Activated CD4-positive, CD25-positive, alpha-beta regulatory T cell treated with anti-CD3 and anti-CD28 coated beads, Interleukin-2, amount 50 U/mL, for 24 hours (primary cell): ENCODE results near the gene TMEM134.

Source experiments
- ATAC-seq, 2 donors: fragments of 150-1000 bp; cut with Tn5 transposase; one replicate each; pipeline ENCODE4 v1.10.0; 2021; ENCODE audit warnings: mild to moderate bottlenecking in 1 of 2, moderate library complexity in 1 of 2

TMEM134 gene

DNA sequence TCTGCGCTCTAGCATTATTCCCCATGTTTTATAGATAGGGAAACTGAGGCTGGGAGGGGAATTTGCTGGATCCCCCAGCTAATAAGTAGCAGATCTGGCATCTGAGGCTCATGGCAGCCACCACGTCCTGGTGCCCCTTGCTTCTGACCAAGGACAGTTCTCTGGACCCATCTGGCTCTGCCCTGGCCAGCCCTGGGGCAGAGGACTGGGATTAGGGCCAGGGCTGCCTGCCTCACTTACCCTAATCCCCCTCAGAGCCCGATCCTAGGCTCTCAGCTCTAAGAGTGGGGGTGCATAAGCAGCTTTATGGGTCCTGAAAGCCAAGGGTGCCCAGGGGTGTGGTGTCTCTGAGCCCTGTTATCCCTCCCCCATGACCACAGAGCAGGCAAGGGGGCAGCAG is 14.0 kb downstream of the TMEM134 start, which contains the start of gene CABP4:
CABP4 (plus strand) TSS at position 301 of the 400 bp plus-strand sequence; CDS start at position 371, 70 bp downstream.
- no peak for ATAC-seq

DNA sequence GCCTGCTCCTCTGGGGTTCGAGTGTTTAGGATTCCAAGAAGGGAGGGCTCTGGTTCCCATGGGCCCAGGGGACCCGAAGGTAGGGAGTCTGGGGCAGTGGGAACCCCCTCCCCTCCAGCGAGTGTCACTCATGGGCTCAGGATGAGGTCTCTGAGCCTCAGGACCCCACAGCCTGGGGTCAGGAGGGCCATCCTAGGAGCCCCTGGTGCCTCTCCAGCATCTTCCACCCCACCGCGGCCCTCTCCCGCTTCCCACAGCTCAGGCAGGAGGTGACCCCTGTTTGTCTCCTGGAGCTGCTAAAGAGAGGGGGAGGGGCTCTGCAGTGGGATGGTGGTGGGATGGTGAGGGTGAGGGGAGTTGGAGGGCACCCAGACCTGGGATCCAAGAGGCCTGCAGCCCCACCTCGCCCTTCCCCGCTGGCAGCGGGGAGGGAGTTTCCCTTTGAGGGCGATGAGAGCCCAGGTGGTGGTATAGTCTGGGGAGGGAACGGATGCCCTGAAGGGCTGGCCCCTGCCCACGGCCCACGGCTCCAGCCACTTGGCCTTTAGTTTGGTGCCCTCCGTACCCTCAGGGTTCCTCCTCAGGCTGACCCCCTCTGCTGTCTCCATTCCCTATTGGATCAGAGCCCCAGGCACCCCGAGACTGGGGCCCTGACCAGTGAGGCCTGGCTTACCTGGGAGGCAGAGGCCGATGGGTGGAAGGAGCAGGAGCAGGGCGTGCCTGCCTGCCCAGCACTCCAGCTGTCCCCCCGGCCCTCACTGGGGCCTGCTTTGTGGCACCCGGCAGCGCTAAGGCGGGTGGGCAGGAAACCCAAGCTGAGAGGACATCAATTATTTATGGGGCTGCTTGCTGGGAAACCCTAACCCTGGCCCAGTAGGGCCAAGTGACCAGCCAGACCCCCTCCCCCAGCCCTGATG is 15.0 kb downstream of the TMEM134 start:
- no peak for ATAC-seq

DNA sequence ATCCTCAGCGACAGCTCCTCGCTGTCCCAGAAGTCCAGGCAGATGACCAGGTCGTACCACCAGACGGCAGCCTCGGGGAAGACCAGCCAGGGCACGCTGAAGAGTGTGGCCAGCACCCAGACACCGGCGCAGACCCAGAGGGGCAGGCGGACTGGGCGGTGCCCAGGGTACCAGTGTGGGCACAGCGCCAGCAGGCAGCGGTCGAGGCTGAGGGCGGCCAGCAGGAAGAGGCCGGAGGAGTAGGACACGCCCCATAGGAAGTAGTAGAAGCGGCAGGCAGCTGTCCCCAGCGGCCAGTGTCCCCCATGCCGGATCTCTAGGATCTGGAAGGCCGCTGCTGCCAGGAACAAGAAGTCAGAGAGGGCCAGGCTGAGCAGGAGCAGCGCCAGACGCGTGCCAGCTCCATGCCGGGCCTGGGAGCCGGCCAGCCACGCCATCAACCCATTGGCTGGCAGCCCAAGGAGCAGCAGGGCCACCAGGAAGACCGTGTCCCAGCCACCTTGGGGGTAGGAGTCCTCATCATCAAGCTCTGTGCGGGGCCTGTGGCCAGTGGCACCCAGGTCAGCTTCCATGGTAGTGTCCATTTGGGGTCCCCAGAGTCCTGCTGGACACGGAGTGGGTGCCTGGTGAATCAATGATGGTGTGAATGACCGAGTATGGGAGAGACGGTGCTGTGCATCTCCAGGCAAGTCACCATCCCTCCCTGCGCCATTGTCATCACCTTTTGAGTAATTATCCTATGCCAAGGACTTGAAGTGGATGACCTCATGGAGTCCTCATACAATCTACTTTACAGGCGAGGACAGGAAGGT is 16.7 kb downstream of the TMEM134 start, which contains the start of gene GPR152:
GPR152 (minus strand) TSS at position 589 of the 812 bp plus-strand sequence; CDS start at position 584, 5 bp downstream.
- no peak for ATAC-seq

DNA sequence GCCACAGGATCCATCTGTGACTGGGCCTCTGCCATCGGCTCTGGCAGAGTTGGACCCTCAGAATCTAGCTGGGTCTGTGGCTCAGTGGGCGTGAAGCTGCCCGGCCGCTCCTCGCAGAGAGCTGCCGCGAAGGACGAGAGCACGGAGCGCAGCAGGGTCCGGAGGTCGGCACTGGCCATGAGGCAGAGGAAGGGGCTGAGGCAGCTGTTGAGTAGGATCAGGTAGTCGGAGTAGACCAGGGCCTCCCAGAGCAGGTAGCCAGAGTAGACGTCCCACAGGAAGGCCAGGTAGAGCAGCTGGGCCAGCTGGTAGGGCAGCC is 17.4 kb downstream of the TMEM134 start:
- ATAC-seq = no peak

DNA sequence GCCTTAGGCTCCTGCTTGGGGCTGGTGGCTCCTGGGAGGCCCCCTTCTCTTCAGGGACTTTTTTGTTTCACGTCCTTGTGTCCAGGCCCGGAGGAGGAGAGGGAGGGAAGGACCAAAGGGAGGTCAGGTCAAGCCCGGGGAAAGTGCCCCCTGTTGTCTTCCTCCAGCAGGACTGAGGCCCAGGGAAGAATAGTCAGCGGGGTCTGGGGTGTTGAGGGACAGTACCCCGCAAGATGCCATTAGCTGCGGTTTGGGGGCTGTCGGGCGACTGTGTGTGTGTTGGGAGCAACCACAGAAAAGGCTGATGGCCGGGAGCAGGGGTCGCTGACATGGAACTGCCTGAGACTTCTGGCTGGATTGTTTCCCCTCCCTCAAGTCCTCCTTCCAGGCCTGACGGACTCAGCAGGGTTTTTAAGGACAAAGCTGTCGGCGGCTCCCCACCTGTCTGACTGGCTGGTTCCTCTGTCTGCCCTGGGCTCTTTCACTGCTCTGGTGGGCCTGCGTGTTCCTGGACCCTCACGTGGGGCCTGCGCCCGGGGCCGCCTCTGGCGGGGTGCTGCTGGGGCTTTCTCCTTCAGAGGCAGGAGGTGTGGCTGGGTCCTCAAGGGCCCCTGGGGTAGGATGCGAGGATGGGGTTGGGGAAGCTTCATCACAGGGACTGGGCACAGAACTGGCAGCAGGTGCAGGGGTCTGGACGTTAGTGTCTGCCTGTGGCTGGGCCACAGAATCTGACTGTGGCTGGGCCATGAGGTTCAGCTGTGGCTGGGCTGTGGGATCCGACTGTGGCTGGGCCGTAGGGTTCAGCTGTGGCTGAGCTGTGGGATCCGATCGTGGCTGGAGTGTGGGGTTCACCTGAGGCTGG is 18.0 kb downstream of the TMEM134 start:
- no peak for ATAC-seq

DNA sequence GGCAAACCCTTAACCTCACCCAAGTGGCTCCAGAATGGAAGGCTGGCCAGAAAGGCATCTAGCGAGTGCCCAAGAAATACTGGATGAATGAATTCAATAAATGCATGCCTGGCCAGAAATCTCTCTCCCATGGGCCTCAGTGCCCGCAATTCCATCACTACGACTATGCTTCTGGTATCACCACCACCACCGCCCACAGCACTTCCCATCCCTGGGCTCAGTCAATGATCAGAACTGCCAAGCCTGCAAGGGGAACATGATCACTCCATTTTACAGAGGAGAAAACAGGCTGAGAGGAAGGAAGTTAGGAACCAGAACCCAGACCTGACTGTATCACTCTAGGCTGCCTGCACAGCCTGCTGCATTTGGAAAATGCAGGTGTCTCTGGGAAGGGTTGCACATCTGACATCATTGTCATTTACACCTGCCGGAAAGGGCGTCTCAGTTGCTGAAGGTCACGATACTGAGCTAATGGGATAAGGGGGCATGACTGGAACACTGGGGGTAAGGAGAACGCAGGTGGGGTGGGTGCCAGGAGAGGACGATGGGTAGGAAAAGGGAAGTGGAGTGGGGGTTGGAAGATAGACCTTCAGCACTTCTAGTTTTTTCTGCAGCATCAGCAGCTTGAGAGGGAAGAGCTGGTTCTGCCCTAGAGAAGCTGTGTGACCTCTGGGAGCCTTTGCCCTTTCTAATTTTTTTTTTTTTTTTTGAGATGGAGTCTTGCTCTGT is 19.8 kb downstream of the TMEM134 start:
- no peak for ATAC-seq

DNA sequence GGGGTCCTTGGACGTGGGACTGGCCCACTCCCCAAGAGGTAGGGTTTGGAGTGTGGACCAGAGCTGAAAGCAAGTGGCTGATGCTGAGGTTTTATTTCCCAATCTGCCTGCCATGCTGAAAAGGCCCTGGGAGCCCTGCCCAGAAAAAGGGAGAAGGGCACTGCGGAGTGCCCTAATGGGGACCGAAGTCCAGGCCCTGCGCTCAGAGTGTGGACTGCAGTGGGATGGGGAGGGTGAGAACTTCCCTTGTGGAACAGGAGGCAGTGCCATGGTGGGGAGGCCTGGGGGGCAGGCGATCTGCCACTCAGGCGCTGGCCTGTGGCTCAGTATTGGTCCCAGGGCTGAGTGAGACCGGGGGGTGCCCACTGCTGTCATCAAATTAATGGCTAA is 20.8 kb downstream of the TMEM134 start:
- no peak for ATAC-seq

DNA sequence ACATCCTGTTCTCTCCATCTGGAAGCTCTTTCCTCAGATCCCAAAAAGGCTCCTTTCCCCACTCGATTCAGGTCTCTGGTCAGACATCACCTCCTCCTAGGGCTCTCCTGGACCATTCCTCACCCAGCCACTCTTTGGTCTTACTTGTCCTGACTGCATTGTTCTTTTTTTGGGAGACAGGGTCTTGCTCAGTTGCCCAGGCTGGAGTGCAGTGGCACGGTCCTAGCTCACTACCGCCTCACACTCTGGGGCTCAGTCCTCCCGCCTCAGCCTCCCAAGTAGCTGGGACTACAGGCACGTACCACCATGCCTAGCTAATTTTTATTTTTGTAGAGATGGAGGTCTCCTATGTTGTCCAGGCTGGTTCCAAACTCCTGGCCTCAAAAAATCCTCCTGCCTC is 23.5 kb downstream of the TMEM134 start:
- no peak for ATAC-seq

DNA sequence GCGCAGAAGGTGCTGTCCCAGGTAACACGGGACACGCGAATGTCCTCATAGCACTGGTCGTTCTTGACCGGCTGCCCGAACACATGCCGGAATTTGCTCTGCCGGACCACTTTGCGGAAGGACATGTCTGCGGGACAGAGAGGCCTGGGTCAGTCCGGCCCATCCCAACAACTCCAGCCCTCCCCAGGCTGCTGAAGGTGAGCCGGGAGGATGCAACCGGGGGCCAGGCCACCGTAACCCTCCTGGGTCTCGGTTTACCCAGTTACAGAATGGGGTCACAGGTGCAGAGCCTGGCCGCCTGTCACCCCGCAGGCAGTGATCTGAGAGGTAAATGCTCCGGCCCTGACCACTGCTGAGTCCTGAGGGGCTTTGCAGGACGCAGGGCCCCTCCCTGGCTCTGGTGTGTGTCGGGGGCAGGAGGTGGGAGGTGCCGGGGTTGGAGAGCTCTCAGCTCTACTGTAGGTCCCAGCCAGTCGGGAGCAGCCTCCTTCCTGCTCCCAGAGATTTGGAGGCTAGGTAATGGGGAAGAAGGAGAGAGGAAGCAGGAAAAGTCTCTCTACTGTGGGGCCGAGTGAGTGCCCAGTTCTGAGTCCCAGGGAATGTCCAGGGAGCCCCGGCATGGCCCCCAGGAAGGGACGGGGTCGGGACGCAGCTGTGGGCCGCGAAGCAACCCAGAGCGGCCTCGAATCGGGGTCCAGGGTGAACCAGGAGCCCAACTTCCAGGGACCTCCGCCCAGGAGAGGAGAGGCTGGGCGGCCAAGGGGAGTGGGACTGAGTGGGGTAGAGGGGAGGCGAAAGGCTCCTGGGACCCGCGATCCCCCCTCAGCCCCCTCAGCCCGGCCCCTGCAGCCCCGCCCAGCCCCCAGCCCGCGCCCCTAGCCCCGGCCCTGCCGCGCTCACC is 26.3 kb downstream of the TMEM134 start:
- no peak for ATAC-seq

DNA sequence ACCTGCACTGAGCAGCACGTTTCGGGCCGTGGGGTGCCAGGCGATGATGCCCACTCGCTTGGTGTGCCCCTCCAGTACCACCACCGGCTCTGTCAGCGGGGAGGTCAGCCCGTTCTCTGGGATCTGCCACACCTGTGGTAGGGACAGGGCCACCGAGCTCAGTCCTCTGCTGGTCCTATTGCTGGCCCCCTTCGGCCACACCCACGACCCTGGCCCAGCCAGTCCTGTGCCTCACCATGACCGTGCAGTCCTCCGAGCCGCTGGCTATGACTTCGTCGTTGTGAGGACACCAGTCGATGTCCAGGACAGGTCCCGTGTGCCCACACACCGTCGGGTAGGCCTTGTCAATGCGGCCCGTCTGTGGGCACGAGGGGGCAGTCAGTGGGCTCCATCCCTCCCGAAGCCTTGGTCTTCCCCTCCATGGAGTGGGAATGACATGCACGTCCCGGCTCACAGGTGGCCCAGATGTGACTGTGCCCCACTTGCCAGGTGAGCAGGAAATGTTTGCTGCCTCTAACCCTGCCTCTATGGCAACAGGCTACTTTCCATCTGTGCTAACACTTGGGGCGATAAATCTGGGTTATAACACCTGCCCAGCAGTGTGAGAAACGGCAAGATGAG is 27.2 kb downstream of the TMEM134 start:
- no peak for ATAC-seq

DNA sequence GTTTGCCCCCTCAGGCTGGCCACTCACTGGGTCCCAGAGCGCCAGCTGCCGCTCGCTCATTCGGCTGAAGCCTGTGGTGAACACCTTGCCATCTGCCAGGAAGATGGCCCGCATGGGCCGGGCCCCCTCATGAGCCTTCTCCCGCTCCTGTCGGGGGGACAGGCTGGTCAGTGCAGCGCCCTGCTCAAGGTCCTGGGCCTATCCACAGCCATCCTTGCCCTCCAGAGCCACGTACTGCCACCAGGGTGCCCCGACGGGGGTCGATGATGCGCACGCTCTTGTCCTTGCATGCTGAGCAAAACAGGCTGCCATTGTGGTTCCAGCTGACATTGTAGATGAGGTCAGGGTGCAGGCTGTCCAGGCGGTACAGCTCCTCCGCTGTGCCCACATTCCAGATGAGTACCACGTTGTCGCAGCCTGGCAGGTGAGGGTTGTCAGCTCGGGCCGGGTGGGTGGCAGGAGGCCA is 27.9 kb downstream of the TMEM134 start:
- ATAC-seq = no peak

DNA sequence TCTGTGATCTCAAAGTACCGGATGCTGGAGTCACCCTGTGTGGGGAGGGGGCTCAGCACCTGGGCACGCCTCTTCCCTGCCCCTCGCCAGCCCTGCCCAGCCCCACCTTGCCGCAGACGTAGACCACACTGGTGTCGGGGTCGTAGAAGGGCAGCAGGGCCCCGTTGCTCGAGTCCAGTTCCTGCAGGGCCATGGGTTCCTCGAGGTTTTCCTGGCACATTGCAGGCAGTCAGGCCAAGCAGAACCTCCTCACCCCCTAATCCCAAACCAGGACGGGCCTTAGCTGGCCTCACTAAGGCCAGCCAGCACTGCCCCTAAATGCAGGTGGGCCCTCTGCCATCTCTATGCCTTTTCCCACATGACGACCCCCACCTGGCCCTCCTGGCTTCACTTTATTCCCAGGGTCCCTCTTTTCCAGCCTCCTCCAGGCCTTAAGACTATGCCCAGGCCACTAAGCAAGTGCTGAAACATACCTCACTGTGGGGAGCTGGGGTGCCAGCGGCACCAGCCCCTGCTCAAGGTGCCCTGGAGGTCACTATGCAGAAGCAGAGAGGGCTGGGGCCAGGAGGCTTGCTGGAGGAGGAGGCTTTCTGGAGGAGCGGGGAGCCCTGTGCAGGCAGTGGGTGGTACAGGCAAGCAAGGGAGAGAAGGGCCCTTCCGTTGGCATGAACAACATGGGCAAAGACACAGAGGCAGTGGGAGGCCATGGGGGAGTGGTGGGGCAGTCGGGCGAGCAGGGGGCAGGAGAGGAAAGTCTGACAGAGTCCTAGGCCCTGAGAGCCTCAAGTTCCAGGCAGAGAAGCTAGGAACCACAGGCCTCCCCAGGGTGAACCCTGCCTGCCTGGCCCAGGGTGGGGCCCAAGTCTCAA is 28.6 kb downstream of the TMEM134 start:
- ATAC-seq = no peak

DNA sequence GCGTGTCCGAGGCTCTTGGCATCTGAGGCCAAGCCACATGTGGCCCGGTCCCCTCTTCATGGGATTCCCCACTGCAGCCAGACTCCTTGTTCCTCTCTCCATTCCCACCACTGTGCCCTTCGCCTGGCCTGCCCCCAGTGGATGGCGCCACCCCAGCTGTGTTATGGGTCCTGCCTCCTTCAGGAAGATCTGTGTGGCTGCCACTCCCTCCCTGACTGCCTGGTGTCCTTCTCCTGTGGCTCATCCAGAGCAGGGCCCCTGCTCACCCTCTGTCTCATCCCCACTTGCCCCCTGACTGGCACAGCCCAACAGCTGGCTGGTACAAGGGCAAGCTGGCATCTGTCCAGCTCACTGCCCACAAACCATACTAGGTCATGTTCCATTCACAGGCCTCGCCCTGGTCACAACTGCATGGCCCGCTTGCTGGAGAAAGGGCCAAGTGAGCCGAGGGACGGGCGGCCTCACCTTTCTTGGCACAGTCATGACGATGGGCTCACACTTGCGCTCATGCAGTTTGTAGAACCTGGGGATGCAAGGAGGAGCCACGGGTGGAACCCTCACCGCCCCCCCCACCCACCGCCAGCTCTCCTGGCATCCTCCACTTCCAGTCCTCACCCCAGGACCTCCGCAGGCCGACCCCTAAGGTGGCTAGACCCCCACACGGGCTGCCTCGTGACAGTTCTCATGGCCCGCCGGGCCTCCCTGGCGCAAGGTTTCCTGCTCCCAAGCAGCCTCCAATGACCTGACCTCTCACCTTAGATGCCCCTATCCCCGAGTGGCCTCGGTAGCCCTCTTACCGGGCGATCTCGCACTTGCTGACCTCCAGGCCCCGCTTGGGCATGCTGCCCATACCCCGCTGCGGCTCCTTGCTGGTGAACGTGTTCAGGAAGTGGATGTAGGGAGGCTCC is 29.5 kb downstream of the TMEM134 start:
- no peak for ATAC-seq

DNA sequence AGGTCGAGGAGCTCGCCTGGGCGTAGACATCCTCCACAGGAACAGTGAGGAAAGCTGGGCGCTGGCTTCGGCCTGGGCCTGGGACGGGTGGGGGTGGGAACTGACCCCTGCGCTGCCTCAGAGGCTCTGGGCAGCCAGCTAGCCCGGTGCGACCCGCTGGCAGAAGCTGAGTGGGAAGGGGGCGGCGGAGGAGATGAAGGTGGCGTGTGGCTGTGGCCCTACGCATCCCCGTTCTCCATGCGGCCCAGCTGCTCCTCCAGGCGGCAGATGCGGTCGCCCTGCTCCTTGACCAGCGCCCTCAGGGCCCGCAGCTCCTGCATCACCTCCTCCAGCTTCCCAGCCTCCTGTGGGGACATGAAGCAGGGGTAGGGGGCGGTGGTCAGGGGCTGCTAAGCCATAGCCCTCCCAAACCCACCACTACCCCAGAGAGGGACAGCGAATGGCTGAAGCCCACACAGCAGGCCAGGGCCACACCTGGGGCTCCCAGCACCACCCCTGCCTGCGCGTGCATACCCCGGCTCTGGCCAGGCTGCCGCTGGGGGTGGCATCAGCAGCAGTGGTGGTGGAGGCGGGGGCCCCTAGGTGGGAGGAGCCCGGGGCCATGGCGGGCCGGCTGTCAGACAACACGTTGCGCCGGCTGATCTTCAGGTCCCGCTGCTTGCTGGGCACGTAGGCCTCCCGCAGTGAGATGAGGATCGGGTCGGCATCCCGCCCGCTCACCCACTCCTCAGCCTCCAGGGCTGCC is 30.7 kb downstream of the TMEM134 start:
- peak; percentile 54 to 61 for ATAC-seq

DNA sequence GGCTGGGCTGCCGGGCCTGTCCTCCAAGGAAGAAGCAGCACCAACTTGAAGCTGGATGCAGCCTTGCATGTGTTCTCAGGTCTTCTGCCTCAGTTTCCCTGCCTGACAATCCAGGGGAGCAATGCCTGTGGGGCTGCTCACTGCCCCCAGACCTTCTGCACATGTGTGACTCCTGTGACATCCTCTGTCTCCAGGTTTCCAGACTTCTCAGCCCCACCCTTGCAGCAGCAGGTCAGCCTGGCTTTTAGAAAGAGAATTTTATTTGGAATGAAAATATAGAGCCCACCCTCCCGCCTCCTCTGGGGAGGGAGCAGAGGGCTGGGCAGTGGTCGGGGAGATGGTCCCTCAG is 31.3 kb downstream of the TMEM134 start:
- ATAC-seq = no peak

DNA sequence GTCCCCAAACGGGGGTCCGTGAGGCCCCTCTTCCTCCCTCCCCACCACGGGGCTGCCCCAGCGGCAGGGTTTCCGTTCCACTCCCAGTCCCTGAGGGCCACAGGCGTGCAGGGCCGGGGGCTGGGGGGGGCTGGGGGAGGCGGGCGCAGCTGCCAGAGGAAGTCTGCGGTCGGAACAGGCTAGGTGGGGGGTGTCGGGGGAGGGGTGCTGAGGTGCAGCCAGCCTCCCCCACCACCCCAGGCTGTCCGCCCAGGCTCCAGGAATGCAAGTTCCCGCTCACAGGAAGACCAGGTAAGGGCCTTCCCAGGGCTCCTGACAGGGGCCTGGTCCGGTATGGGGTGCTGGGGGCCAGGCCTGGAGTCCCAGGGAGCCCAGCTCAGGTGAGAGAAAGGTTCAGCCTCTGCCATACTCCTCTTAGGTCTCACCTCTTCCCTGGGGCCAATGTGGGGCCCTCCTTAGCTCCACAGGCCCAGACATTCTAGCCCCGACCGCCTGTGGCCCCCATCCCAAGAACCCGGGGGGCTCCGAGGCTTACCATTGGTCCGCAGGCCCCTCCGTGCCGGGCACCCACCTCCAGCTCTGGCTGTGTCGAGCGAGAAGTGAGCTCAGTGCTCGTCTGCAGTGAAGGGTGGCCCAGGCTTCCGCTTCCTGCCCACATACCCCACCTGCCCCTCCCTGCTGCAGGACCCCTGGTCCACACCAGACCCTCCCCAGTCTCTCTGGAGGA is 31.8 kb downstream of the TMEM134 start, which contains the start of gene PTPRCAP:
PTPRCAP (minus strand) TSS at position 601 of the 727 bp plus-strand sequence; CDS start at position 538, 63 bp downstream.
- ATAC-seq = peak; percentile 27 to 33
